Activated naive CD4-positive, alpha-beta T cell treated with Interleukin-2 at 50 U/mL for 16 hours (primary cell): Measurements from ENCODE around the gene ESPNL.

Experiments used
- DNase-seq: peaks from one replicate; pipeline ENCODE4 v3.0.0-alpha.2; 2020

ESPNL gene

DNA sequence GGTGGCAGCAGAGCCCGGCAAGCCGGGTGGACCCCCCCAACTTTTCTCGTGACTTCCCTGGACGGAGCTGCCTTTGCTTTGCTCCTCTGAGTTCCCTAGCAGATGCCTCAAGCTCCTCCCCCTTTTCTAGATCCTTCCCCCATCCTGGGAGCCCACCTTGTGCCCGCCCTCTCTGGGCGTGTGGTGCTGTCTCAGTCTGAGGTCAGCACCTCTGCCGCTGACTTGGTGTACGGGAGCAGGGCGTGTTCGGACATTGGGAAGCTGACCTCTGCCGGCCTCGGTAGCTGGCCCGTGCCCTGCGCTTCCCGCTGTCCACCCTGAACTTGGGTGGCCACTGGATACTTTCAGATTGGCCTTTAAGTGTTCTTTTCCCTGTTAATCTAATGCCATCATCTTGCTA lies 19.6 kb upstream of the ESPNL start:
- DNase-seq, result no peak

- DNase-seq, result no peak
These were observed 19.0 kb upstream of the ESPNL start for GRCh38 chr2:238081150-238081549.

- no peak for DNase-seq
These were observed 18.6 kb upstream of the ESPNL start for GRCh38 chr2:238081561-238081960.

GRCh38 chr2:238082151-238082550 lies 18.0 kb upstream of the ESPNL start:
- DNase-seq, result no peak

- no peak for DNase-seq
These were observed 17.3 kb upstream of the ESPNL start for GRCh38 chr2:238082827-238083226.

GRCh38 chr2:238083919-238084318 lies 16.2 kb upstream of the ESPNL start:
- DNase-seq, result no peak

GRCh38 chr2:238084761-238085160 lies 15.4 kb upstream of the ESPNL start:
- DNase-seq, result no peak

- DNase-seq, result no peak
These were observed 14.2 kb upstream of the ESPNL start for GRCh38 chr2:238085899-238086298.

GRCh38 chr2:238087211-238087610 lies 12.9 kb upstream of the ESPNL start:
- DNase-seq, result no peak

GRCh38 chr2:238090887-238091286 lies 9.3 kb upstream of the ESPNL start:
- no peak for DNase-seq

DNA sequence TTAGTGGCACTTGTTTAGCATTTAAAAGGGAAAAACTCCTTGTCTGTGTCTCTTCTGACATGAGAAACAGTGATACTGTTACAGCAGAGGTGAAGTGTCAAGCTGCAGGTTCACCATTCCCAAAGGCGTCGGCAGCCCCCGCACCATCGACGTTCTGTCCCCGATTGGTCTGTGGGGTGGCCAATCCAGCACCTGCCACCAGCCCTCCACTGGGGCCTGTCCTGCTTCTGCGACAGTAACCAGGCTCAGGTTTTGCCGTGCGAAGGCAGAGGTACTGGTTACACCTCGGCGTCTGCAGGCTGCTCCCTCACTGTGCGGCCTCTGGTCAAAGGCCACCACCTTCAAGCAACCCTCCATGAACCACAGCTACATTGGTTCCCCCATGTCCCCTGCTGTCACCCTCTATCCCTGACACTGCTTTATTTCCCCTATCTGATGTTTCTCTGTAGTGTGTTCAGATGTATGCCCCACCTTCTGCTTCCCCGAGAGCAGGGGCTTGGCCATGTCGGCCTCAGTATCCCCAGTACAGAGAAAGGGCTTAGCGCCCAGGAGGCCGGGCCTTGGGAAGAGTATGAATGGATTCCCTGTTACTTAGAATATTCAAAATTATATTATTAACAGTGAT lies 8.6 kb upstream of the ESPNL start:
- DNase-seq, result no peak

DNA sequence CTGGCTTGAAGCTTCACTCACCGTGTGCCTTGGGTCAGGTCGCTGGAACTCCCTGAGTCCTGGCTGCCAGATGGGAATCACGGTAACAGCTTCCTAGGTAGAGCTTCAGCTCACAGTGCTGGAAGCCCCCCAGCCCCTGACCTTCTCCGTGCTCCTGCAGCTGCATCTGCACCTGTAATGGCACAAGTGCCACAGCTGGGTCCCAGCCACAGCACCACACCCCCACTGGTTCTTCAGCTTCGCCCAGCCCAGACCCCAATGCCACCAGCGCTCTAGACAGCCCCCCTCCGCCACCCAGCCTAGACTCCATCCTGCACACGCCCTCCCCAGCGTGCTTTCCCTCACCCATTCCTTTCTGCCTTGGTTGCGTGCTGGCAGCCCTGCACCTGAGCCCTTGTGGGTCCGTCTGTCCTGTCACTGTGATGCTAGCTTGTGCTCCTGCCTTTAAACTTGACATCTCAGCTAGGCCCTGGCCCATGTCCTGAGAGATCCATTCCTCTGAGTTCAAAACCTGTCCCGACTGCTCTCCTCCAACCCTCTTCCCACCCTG lies 7.6 kb upstream of the ESPNL start:
- no peak for DNase-seq

GRCh38 chr2:238093181-238094140 lies 6.7 kb upstream of the ESPNL start:
- DNase-seq, result no peak

- no peak for DNase-seq
These were observed 5.6 kb upstream of the ESPNL start for GRCh38 chr2:238094438-238095022.

GRCh38 chr2:238095143-238095542 lies 5.0 kb upstream of the ESPNL start:
- no peak for DNase-seq

DNA sequence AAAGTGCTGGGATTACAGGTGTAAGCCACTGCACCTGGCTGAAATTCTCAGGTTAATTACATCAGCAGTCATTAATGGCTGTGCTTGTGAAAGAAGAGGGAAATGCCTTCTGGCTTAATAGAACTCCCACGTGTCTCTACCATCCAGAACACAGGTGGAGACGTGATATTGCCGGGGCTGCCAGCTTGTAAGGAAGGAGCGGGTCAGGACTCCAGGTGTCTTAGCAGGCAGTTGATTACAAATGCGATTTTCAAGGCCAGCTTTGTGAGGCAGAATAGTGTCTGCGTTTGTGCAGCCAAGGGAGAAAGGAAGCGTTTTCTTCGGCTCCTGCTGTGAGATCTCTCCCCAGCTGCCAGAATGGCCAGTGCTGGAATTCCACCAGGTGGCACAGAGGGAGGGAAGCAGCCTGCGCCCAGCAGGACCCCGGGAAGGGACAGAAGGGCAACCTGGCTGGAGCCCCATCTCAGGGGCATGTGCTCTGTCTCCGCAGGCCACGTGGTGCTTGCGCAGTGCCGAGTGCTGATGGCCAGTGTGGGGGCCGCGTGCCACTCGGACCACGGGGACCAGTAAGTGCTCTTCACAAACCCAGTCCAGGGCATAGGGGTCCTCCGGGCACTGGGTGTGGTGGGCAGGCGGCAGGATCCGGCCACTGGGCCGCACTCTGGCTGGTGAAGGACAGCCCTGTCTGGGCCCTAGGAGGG lies 3.7 kb upstream of the ESPNL start:
- no peak for DNase-seq

- no peak for DNase-seq
These were observed 2.7 kb upstream of the ESPNL start for GRCh38 chr2:238097201-238097987.

GRCh38 chr2:238097988-238098871 lies 1.9 kb upstream of the ESPNL start:
- no peak for DNase-seq

DNA sequence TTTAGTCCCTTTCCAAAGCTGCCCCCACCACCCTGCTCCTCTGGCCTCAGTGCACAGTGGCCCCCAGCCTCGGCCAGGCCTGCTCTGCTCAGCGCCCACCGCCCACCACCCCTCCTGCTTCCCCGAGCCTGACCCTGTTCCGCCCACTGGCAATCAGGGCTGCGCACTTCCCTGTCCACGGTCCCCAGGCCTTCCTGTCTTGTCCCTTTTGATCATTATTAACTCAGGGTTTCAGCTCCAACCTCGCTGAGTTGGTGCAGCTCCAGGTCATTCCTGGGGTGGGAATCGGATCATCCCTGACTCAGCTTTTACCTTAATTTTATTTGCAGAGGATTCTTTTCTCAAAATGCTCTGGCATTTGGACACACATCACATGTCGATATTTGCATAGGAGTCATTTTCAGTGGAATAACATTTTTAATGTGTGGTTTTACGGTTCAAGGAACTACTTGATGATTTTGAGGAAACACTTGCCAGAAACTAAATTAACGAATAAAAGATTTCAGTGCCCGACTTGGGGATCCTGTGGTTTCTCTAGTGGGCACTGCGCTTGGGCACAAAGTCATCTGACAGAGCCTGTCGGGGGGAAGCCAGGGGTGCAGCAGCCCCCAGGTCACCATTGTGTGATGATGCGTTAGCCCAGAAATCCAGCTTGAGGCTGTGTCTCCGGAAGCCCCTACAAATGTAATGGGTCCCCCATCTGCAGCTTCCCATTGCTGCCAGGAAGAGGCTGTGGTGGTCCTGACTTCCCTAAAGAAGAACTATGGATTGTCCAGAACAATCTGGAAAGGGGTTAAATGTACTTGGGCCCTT lies 1.0 kb upstream of the ESPNL start:
- DNase-seq, result no peak

GRCh38 chr2:238099714-238100048 lies 459 bp upstream of the ESPNL start:
- no peak for DNase-seq
